ENCODE results near the gene DNAJA3.
"Not testable (repeated sequence)": the region's sequence is repeated elsewhere in the genome, so short reads cannot be mapped to it uniquely, and the experiment has no call there.

DNAJA3 gene

DNA sequence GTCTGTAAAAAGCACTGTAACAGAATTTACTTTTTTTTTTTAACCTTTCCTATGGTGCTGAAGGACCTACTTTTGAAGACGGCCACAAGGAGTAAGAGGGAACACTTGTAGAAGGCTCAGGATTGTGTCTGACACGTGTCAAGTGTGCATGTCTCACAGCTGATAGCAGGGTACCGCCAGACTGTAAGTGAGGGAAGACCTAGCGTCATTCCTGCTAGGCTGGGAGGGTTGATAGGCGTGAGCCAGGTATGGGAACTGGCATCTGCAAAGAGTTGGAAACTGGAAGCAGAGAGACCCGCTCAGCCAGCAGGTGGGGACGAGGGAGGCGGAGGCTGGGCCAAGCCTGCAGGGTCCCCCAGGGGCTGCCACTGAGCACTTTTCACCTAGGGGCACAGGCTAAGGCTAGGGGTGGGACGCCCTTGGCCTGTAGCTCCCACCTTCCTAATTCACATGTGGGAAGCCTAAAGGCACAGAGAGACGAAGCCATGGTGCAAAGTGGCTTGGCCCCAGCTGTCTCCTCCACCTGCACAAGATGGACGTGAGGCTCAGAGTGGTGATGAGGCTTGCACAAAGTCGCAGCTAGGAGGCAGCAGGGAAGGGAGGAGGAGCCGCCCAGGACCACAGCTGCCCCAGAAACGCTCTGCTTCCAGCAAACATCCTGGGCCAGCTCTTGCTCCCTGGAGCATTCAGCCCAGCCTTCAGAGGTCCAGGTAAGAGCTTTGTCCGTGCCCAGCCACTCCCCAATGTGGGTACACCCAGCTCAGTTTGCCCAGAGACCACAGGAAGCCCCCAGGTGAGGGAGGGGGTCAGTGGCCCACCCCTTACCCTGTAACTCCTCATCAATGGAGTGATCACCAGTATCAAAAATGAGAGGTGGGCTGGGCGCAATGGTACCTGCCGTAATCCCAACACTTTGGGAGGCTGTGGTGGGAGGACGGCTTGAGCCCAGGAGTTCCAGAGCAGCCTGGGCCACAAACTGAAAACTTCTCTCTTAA is 35.1 kb upstream of the DNAJA3 start:
- ChIA-PET POLR2A (no interaction called here), CTCF (interaction anchor here (0.6 to 2.5 kb wide), 3 partner anchors 12 to 73 kb away, joined by 3 to 12 read pairs (median 4); no protein-coding TSS in a partner anchor)
- TF ChIP-seq SP1 (IDR thresholded peaks at IDR 0.05), result no peak
- no peak for TF ChIP-seq TARDBP (IDR thresholded peaks at IDR 0.05)
- no peak for TF ChIP-seq FOXA1 (IDR thresholded peaks at IDR 0.05)
- DNase-seq (ENCODE audit: extremely low spot score), result no peak

GRCh38 chr16:4391631-4392381 is 33.9 kb upstream of the DNAJA3 start:
- POLR2A ChIA-PET, result no interaction called here
- TF ChIP-seq ZNF384 (IDR thresholded peaks at IDR 0.05), result no peak
- no peak for TF ChIP-seq PKNOX1 (IDR thresholded peaks at IDR 0.05)
- no peak for TF ChIP-seq SP1 (IDR thresholded peaks at IDR 0.05)
- DNase-seq (ENCODE audit: extremely low spot score), result no peak
- CTCF ChIA-PET, result interaction anchor here (1.2 to 2.5 kb wide), 2 partner anchors 10 to 12 kb away, joined by 4 to 12 read pairs; no protein-coding TSS in a partner anchor

- TF ChIP-seq BHLHE40 (IDR thresholded peaks at IDR 0.05; ENCODE audit: borderline replicate concordance) (no peak), FOXK2 (IDR thresholded peaks at IDR 0.05) (no peak), SP1 (IDR thresholded peaks at IDR 0.05) (no peak), NFRKB (IDR thresholded peaks at IDR 0.05) (no peak), CTBP1 (IDR thresholded peaks at IDR 0.05; ENCODE audit: borderline replicate concordance) (no peak), PKNOX1 (IDR thresholded peaks at IDR 0.05) (no peak), ELF4 (IDR thresholded peaks at IDR 0.05) (no peak), L3MBTL2 (conservative IDR thresholded peaks at IDR 0.05) (no peak), ZNF384 (IDR thresholded peaks at IDR 0.05) (no peak), LEF1 (IDR thresholded peaks at IDR 0.05; ENCODE audit: borderline replicate concordance) (no peak), ARNT (IDR thresholded peaks at IDR 0.05) (no peak), FOXA1 (IDR thresholded peaks at IDR 0.05) (no peak), SUZ12 (IDR thresholded peaks at IDR 0.05) (no peak), TARDBP (IDR thresholded peaks at IDR 0.05) (no peak), HDGF (IDR thresholded peaks at IDR 0.05; ENCODE audit: borderline replicate concordance) (no peak)
- ChIA-PET CTCF (interaction anchor here (1.6 to 2.5 kb wide), 2 partner anchors 11 kb away, joined by 12 to 23 read pairs; no protein-coding TSS in a partner anchor), POLR2A (interaction anchor here (0.9 kb wide), 1 partner anchor 27 kb away, joined by 3 read pairs; no protein-coding TSS in a partner anchor)
- DNase-seq (ENCODE audit: extremely low spot score), result no peak
Observed at GRCh38 chr16:4392382-4393239, 33.1 kb upstream of the DNAJA3 start.

DNA sequence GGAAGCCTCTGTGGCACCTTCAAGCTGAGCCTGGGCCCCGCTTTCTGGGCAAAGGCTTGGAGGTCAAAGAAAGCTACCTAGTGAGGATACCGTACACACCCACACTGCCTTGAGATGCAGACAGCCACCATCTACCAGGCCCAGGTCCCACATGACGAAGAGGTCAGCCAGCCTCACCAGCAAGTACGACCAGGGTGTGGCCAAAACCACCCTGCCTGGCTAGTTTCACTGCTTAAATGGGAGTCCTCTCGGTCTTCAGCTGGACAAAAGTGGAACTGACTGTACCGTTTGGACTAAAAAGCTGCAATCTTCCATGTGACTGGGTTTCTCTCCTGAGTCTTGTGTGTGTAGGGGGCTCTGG is 32.4 kb upstream of the DNAJA3 start:
- DNase-seq (ENCODE audit: extremely low spot score), result no peak
- ChIA-PET CTCF (interaction anchor here (1.6 kb wide), 1 partner anchor 10 kb away, joined by 23 read pairs; no protein-coding TSS in a partner anchor), POLR2A (interaction anchor here (0.9 kb wide), 1 partner anchor 27 kb away, joined by 3 read pairs; no protein-coding TSS in a partner anchor)
- TF ChIP-seq HDGF (IDR thresholded peaks at IDR 0.05; ENCODE audit: borderline replicate concordance) (no peak), PKNOX1 (IDR thresholded peaks at IDR 0.05) (no peak), ELF4 (IDR thresholded peaks at IDR 0.05) (no peak), ZNF384 (IDR thresholded peaks at IDR 0.05) (no peak), LEF1 (IDR thresholded peaks at IDR 0.05; ENCODE audit: borderline replicate concordance) (no peak), L3MBTL2 (conservative IDR thresholded peaks at IDR 0.05) (no peak), FOXM1 (IDR thresholded peaks at IDR 0.05; ENCODE audit: borderline replicate concordance) (no peak), SUZ12 (IDR thresholded peaks at IDR 0.05) (no peak), FOXA1 (IDR thresholded peaks at IDR 0.05) (no peak), SP1 (IDR thresholded peaks at IDR 0.05) (no peak), BHLHE40 (IDR thresholded peaks at IDR 0.05; ENCODE audit: borderline replicate concordance) (no peak)

DNA sequence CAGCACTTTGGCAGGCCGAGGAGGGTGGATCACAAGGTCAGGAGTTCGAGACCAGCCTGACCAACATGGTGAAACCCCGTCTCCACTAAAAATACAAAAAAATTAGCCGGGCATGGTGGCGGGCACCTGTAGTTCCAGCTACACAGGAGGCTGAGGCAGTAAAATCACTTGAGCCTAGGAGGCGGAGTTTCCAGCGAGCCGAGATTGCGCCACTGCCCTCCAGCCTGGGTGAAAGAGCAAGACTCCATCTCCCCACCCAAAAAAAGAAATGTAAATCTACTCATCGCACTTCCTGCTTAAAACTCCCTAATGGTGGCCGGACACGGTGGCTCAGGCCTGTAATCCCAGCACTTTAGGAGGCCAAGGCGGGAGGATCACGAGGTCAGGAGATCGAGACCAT is 31.8 kb upstream of the DNAJA3 start:
- DNase-seq (ENCODE audit: extremely low spot score), result not testable (repeated sequence)
- POLR2A ChIA-PET, result interaction anchor here (0.7 to 0.9 kb wide), 2 partner anchors 28 to 672 kb away, joined by 3 read pairs; no protein-coding TSS in a partner anchor
- CTCF ChIA-PET, result interaction anchor here (1.6 kb wide), 1 partner anchor 9 kb away, joined by 23 read pairs; no protein-coding TSS in a partner anchor
